H1 (cell line): ENCODE results near the gene BLOC1S1. TPM values are rescaled to one million over a fixed set of nuclear protein-coding genes. Genes with fewer than 3 reads are reported as not detected.

Experiments
- ASH2L ChIP-seq: fragments of 200-600, 300-600 bp; sonication (generic); IDR thresholded peaks from one replicate; pipeline ENCODE4 v1.7.1; 2017; ENCODE audit warnings: low read length
- CBX5 ChIP-seq: fragments of 300-800, 300-1000 bp; sonication (generic); IDR thresholded peaks from 2 replicates; pipeline ENCODE4 v1.7.1; 2016; ENCODE audit warnings: antibody characterized with exemption, low read length, low read depth
- CBX8 ChIP-seq: fragments of 300-800, 300-1000 bp; sonication (generic); IDR thresholded peaks from 2 replicates; pipeline ENCODE4 v1.7.1; 2016; ENCODE audit warnings: low read depth, low read length, borderline replicate concordance
- CHD2 ChIP-seq: IDR thresholded peaks from 2 replicates; pipeline ENCODE4 v1.6.1; 2012; ENCODE audit warnings: low read length, improper control_type of control experiment
- CREB1 ChIP-seq: IDR thresholded peaks from 2 replicates; pipeline ENCODE4 v1.6.1; 2012; ENCODE audit warnings: inconsistent platforms
- GTF2F1 ChIP-seq: IDR thresholded peaks from 2 replicates; pipeline ENCODE4 v1.6.1; 2012; ENCODE audit warnings: low read depth, low read length, improper control_type of control experiment, borderline replicate concordance
- KDM1A ChIP-seq: fragments of 200-600, 300-600 bp; sonication (generic); IDR thresholded peaks from 2 replicates; pipeline ENCODE4 v1.7.1; 2016; ENCODE audit warnings: mild to moderate bottlenecking, low read length, borderline replicate concordance
- KDM4A ChIP-seq: IDR thresholded peaks from one replicate; pipeline ENCODE4 v1.7.1; 2012; ENCODE audit warnings: low read depth, mild to moderate bottlenecking, moderate library complexity, low read length, inconsistent platforms; ENCODE audit not compliant: severe bottlenecking
- PHF8 ChIP-seq: fragments of 200-600 bp; sonication (generic); conservative IDR thresholded peaks from 2 replicates; pipeline ENCODE4 v1.7.1; 2012; ENCODE audit warnings: low read depth, mild to moderate bottlenecking, inconsistent platforms, low read length, moderate library complexity
- POLR2A ChIP-seq, 2 experiments: IDR thresholded peaks; 1 replicate in 1 of 2; 2 replicates in 1 of 2; pipeline ENCODE4 v1.6.1; 2011; ENCODE audit warnings: low read depth in 2 of 2, low read length in 2 of 2, mild to moderate bottlenecking in 2 of 2; ENCODE audit errors: control extremely low read depth in 1 of 2
- RBBP5 ChIP-seq: IDR thresholded peaks from 2 replicates; pipeline ENCODE4 v1.7.1; 2012; ENCODE audit warnings: low read depth, mild to moderate bottlenecking, inconsistent platforms, low read length, moderate library complexity, borderline replicate concordance
- SAP30 ChIP-seq: fragments of 300-600 bp; sonication (generic); IDR thresholded peaks from 2 replicates; pipeline ENCODE4 v1.7.1; 2012; ENCODE audit warnings: low read length, moderate library complexity, mild to moderate bottlenecking, inconsistent platforms; ENCODE audit not compliant: insufficient read depth, insufficient replicate concordance
- TAF1 ChIP-seq: IDR thresholded peaks from 2 replicates; pipeline ENCODE4 v1.6.1; 2011; ENCODE audit warnings: mild to moderate bottlenecking, low read depth, low read length
- TCF12 ChIP-seq: IDR thresholded peaks from 2 replicates; pipeline ENCODE4 v1.6.1; 2011; ENCODE audit warnings: low read depth, mild to moderate bottlenecking, low read length
- YY1 ChIP-seq: IDR thresholded peaks from 2 replicates; pipeline ENCODE4 v1.6.1; 2011; ENCODE audit warnings: low read depth, mild to moderate bottlenecking, low read length
- polyA plus RNA-seq, 7 experiments: library from polyadenylated mRNA; depleted of rRNA in 3 of 7; stranded (reverse) in 5 of 7; unstranded in 2 of 7; fragments of >200 nt in 5 of 7; fragments of 200-250 nt in 2 of 7; gene quantifications; 1 replicate in 5 of 7; 2 replicates in 1 of 7; 4 replicates in 1 of 7; pipeline versions ENCODE4 v1.2.1 to v1.2.3, GENCODE V29; 2011 to 2013; ENCODE audit warnings: missing spikeins in 2 of 7, mixed read lengths in 2 of 7
- total RNA-seq: library from RNA; stranded (reverse); fragmentation: NEBNext Ultra II Directional; extraction: Animal tissue kit (Norgen Biotek cat#: 25700); gene quantifications from 2 replicates; pipeline ENCODE4 v1.2.1, GENCODE V29; 2021
- TF ChIP-seq, protein P1 (sequence below): IDR thresholded peaks from 2 replicates; pipeline ENCODE4 v1.6.1; 2012; ENCODE audit warnings: inconsistent platforms
- TF ChIP-seq, protein P2 (sequence below): IDR thresholded peaks from 2 replicates; pipeline ENCODE4 v1.6.1; 2012; ENCODE audit warnings: low read length, inconsistent platforms
- TF ChIP-seq, protein P3 (sequence below): IDR thresholded peaks from 2 replicates; pipeline ENCODE4 v1.6.1; 2012; ENCODE audit warnings: inconsistent platforms

Gene BLOC1S1
- total and polyA plus RNA-seq, 2 of the 8 experiments (the other 6 are each of a cell fraction or from before 2014, with no cell fraction given), result 91.1 to 185 TPM

DNA sequence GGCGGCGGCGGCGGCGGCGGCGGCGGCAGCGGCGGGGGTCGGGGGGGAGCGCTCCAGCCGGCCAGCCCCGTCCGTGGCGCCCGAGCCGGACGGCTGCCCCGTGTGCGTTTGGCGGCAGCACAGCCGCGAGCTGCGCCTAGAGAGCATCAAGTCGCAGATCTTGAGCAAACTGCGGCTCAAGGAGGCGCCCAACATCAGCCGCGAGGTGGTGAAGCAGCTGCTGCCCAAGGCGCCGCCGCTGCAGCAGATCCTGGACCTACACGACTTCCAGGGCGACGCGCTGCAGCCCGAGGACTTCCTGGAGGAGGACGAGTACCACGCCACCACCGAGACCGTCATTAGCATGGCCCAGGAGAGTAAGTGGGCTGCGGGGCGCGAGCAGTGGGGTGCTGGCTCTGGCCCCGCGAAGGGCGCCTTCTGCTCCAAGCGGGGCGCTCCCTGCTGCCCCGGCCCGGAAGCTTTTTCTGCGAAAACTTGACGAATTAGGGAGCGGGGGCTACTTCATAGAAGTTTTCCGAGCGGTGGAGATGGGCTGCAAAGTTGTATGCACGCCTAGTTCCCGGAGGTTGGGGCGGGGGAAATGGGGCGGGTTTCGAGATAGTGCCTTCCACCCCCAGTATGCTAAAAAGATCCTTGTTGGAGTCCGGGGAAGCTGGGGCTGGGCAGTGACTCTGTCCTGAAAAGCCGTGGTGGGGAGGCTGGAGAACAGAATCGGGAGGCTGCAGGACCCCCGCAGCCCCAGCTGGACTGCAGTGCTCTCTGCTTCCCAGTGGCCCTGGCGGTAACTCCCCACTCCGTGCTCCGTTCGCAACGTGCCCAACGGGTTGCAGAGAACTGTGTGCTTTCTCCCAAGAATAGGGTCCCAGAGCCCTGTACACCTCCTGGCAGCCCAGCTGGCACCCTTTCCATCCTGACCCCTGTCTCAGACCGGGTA is 27.8 kb downstream of the BLOC1S1 start (continued):
- TF ChIP-seq CBX8 (no peak), ASH2L (peak; percentile 30), CBX5 (no peak), YY1 (no peak), CREB1 (peak; percentile 32; the same call in 1 of the 2 replicates), KDM1A (no peak), KDM4A (peak; percentile 47), PHF8 (peak; percentile 57), RBBP5 (0 out of 2 replicates have a peak, but pooled peaks have one; percentile 44), SAP30 (peak; percentile 84), TCF12 (no peak), CHD2 (no peak), TAF1 (peak; percentile 41; the same call in 1 of the 2 replicates), GTF2F1 (no peak), POLR2A (IDR thresholded peaks at IDR 0.05; ENCODE audit: control extremely low read depth in 1 of 2, low read depth in 2 of 2, low read length in 2 of 2) (no peak)
- TF ChIP-seq, protein P1, sequence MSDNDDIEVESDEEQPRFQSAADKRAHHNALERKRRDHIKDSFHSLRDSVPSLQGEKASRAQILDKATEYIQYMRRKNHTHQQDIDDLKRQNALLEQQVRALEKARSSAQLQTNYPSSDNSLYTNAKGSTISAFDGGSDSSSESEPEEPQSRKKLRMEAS, result 0 out of 2 replicates have a peak, but pooled peaks have one; percentile 35
- TF ChIP-seq, protein P2, sequence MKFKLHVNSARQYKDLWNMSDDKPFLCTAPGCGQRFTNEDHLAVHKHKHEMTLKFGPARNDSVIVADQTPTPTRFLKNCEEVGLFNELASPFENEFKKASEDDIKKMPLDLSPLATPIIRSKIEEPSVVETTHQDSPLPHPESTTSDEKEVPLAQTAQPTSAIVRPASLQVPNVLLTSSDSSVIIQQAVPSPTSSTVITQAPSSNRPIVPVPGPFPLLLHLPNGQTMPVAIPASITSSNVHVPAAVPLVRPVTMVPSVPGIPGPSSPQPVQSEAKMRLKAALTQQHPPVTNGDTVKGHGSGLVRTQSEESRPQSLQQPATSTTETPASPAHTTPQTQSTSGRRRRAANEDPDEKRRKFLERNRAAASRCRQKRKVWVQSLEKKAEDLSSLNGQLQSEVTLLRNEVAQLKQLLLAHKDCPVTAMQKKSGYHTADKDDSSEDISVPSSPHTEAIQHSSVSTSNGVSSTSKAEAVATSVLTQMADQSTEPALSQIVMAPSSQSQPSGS, result no peak
- TF ChIP-seq, protein P3, sequence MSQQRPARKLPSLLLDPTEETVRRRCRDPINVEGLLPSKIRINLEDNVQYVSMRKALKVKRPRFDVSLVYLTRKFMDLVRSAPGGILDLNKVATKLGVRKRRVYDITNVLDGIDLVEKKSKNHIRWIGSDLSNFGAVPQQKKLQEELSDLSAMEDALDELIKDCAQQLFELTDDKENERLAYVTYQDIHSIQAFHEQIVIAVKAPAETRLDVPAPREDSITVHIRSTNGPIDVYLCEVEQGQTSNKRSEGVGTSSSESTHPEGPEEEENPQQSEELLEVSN, result peak; percentile 12; the same call in 1 of the 2 replicates
